ENCODE data around the gene CMIP.

DNA sequence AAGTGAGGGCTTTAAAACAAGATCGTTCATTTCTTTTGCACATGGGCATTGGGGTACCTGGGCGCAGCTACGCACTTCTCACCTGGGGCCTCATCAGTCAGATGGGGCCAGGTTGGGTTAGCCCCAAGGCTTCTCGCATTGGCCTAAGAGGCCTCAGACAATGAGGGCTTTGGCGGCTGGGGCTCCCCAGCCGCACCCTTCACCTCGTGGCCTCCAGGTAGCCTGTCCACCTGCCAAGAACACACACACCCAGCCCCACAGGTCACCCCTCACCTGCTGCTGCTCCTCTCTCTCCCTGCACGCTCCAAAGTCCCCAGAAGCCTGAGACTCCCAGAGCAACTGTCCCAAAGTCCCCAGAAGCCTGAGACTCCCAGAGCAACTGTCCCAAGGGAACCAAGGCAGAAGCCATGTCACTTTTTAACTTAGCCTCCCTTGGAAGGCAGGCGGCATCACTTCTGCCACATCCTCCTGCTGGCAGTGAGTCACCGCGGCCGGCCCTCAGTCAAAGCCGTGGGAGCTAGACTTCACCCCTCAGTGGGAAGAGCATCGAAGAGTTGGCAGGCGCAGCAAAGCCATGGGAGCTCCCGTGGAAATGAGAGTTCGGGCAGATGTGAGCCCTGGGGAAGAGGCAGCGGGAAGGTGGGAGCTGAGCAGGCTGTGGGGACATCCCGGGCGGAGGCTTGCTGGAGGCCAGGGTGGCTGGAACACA is 255.6 kb downstream of the CMIP start:
- TF ChIP-seq, protein P1, sequence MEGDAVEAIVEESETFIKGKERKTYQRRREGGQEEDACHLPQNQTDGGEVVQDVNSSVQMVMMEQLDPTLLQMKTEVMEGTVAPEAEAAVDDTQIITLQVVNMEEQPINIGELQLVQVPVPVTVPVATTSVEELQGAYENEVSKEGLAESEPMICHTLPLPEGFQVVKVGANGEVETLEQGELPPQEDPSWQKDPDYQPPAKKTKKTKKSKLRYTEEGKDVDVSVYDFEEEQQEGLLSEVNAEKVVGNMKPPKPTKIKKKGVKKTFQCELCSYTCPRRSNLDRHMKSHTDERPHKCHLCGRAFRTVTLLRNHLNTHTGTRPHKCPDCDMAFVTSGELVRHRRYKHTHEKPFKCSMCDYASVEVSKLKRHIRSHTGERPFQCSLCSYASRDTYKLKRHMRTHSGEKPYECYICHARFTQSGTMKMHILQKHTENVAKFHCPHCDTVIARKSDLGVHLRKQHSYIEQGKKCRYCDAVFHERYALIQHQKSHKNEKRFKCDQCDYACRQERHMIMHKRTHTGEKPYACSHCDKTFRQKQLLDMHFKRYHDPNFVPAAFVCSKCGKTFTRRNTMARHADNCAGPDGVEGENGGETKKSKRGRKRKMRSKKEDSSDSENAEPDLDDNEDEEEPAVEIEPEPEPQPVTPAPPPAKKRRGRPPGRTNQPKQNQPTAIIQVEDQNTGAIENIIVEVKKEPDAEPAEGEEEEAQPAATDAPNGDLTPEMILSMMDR (IDR thresholded peaks at IDR 0.05), result no peak
- TF ChIP-seq POLR2A (IDR thresholded peaks at IDR 0.05) (no peak), POLR2AphosphoS5 (IDR thresholded peaks at IDR 0.05) (no peak)
